ENCODE data around the gene AP4E1.

DNA sequence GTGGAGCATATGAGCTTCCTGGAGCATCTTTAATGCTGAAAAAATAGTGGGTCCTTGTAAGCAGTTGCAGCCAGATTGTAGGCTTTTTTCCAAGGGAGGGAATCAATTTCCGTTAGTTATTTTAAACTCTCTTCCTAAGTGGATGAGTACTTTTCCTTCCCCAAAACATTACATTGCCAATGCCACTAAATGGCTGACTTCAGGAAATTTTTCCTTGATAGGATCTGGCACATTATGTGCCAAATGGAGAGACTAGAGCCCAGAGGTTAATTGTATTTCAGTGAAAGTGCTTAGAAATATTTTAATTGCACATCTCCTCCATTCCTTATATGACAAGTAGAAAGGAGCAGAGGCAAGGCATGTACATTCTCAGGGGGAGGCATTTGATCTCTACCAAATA is 102.7 kb downstream of the AP4E1 start:
- TF ChIP-seq, protein P1, sequence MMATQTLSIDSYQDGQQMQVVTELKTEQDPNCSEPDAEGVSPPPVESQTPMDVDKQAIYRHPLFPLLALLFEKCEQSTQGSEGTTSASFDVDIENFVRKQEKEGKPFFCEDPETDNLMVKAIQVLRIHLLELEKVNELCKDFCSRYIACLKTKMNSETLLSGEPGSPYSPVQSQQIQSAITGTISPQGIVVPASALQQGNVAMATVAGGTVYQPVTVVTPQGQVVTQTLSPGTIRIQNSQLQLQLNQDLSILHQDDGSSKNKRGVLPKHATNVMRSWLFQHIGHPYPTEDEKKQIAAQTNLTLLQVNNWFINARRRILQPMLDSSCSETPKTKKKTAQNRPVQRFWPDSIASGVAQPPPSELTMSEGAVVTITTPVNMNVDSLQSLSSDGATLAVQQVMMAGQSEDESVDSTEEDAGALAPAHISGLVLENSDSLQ (IDR thresholded peaks at IDR 0.05), result no peak
- TF ChIP-seq ELF4 (IDR thresholded peaks at IDR 0.05) (no peak), TARDBP (IDR thresholded peaks at IDR 0.05) (no peak), NFRKB (IDR thresholded peaks at IDR 0.05) (no peak), BHLHE40 (IDR thresholded peaks at IDR 0.05; ENCODE audit: borderline replicate concordance) (no peak)
